Measurements from ENCODE around the gene PTPRN2.
"Not testable (repeated sequence)": the region's sequence is repeated elsewhere in the genome, so short reads cannot be mapped to it uniquely, and the experiment has no call there.

PTPRN2 gene

DNA sequence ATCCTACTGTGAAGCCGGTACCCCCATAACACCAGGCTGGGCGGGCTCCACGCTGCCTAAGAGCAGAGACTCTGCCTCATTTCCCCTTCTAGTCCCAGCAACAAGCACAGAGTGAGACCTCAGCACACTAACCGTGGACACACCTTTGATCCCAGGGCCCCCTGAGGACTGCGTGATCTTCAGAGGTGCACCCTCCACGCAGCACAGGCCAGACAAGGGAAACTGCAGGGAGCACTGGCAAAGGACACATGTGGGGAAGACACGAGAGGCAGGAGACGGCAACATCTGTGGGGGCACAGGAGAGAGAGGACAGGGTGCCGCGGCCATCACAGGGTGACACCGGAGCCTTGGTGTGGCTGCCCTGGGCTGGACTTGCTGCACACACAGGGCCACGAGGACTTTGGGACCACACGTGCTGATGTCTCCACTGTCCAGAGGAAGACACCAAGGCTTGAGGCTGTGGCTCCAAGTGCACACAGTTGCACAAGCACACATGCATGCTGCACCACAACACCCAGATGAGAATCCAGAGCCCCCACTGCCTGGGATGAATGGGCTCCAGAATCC lies 128.8 kb downstream of the PTPRN2 start:
- DNase-seq = no peak

DNA sequence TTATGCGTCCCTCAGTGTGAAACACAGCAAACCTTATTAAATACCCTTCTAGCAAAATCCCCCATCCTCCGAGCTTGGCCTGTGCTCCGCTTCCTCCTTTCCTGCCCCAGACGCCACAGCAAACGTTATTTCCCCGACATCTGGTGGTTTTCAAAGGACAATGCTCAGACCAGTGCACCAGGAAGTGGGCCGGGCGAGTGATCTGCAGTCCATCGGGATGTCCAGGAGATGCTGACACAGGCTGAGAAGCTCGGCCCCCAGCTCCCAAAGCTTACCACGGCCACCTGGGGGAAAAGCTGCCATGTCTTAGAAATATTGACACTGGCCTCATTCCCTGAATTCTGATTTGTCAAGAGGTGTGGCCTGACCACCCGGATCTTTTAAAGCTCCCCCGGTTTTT lies 129.5 kb downstream of the PTPRN2 start:
- no peak for DNase-seq

DNA sequence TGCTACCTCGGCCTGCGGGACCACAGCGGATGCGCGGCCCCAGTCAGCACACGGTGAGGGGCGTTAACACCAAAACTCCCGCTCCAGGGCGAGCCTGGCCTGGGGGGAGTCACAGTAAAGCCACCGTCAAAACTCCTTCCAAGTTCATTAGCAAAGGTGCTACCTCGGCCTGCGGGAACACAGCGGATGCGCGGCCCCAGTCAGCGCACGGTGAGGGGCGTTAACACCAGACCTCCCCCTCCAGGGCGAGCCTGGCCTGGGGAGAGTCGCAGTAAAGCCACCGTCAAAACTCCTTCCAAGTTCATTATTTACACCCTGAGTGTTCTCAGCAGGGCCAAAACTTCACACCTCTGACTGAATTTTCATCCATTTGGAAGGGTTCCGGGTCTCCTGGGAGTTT lies 130.0 kb downstream of the PTPRN2 start:
- not testable (repeated sequence) for DNase-seq

DNA sequence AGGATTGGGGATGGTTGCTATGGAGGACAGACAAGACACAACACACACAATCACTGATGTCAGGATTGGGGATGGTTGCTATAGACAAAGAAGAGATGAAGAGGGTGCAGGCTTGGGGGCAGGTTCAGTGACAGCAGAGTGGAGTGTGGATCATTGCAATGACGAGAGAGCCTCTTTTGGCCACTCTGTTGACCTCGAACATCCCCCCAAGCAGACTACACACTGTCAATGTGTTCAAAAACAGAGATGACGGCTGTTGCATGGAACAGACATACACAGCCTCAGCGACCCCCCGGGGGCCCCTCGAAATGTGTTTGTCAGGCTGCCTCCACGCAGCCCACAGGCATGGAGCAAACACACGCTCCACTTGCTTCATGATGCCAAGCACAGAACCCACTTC lies 133.0 kb downstream of the PTPRN2 start:
- DNase-seq = no peak

DNA sequence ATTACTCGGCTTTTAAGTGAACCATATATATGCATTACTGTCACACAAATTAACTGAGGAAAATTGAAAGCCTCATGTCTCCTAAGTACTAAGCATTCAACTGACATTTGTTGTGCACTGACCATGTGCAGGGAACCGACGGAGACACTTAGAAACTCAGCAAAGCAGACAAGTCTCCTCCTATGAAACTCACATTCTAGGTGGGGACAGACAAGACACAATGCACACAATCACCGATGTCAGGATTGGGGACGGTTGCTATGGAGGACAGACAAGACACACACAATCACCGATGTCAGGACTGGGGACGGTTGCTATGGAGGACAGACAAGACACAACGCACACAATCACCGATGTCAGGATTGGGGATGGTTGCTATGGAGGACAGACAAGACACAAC lies 134.0 kb downstream of the PTPRN2 start:
- no peak for DNase-seq

DNA sequence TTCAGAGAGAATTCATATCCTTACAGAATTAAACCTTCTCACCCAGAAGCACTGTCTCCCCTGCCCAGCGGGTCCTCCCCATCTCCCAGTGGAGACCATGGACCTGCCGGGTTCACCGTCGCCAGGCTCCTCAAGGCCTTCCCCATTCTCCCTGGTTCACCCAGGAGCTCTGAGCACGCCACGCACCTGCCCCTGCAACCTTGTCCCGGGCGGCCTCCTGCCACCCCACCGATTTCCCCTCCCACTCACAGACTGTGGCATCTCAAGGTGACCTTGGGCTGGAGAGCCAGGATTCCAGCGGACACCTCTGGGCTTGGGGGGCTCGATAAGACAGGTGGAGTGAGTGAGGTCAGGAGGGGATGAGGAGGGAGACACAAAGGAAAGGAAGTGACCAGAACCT lies 135.3 kb downstream of the PTPRN2 start:
- no peak for DNase-seq

DNA sequence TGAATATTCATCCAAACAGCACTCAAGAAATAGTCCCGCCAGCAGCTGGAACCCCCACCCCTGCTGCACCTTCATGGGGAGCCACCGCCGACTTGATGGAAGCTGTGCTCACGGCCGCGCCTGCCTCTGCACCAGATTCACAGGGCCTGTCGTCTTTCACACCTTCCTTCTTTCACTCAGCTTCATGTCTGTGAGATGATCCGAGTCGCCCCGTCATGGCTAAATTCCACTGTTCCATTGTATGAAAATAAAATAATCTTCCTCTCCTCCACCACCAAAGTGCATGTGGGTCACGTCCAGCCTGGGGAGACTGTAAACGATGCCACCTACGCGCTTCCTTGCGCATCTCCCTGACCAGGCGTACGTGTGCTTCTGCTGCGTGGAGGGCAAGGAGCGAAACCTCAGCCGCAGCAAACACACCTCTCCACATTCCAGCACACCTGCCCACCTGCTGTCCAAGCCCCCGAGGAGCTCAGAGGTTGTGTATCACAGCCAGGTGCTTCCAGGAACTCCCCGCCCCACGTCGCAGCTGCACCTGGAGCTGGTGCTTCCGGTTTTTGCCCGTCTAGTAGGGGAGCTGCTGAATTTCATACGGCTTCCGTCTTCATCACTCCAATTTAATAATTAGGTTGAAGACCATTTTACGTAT lies 137.0 kb downstream of the PTPRN2 start:
- no peak for DNase-seq

DNA sequence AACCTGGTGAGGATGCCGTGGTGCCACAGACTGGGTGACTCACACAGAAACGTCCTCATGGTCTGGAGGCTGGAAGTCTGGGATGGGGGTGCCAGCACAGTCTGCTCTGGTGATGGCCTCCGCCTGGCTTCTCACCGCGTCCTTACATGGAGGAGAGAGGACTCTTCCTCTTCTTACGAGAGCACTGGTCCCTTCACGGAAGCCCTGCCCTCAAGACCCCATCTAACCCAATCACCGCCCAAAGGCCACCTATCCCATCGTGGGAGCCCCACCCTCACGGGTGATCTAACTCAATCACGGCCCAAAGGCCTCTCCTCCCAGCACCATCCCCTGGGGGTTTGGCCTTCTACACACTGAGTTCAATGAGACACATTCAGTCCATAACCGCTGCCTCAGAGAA lies 137.7 kb downstream of the PTPRN2 start:
- no peak for DNase-seq

DNA sequence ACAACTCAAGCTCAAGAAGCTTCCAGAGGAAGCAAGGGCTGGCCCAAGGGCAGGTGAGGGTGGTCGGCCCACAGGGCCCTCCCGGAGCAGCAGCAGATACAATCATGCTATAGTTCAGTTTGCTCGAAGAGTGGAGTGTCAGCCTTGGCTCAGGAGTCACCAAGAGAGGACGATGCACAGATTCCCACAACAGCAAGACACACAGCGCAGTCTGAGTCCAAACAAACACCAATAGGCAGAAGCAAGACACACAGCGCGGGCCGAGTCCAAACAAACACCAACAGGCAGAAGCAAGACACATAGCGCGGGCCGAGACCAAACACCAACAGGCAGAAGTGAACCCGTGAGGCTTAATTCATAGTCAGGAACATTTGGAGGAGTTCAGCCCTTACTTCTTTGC lies 138.4 kb downstream of the PTPRN2 start:
- no peak for DNase-seq

DNA sequence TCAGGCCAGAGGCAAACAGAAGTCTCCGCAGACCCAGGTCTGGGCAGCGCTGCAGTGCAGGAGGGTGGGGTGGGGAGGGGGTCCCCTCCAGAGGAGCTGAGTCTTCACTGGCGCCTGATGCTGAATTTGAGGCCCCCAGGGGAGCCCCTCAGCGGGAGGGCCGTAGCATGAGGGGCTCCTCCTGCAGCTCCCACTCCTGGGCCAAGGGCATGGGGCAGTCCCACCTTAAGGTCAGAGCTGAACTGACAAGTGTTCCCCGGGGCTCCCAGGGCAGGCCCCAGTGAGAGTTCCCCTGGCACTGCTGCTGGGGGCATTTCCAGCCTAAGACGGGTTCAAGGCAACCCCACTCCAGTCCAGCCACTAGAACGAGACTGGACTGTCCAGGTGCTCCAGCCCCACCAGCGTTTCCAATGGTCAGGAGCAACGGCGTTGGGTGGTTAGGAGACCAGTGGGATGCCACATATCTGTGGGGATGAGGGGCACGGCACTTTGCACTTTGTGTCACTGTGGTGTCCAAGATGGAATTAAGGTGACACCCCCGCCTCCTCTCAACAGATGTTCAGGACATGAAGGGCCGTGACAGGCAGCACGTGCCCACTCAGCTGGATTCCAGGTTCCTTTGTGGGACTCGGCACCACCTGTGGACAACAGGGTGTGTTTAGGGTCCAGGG lies 139.1 kb downstream of the PTPRN2 start:
- no peak for DNase-seq

DNA sequence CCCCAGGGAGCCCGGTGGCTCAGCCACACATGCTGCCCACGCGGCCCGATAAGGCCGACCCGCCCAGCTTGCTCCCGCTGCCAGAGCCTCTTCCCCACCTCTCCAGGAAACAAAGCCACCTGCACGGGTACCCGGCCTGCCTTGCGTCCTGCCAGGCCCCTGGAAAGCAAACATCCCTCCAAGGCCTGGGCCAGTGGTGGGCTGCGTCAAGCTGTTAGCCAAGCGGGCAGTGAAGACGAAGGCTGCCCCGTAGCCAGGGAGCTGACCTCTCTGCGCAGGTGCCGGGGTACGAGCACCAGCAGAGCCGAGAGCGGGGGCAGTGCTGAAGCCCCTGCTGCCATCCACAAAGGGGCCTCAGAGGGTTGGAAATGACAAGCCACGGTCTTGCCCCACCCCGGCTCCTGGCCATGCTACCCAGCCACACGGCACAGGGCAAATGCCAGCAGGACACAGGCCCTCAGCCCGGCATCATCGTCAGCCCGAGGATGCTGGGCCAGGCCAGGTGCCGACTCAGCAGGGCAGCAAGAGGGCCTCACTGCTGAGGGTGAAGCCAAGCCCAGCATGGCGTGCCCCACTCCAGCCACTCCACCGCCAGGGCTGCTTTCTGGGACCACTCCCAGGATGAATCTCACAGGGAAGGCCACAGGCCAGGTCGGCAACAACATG lies 140.0 kb downstream of the PTPRN2 start:
- no peak for DNase-seq

DNA sequence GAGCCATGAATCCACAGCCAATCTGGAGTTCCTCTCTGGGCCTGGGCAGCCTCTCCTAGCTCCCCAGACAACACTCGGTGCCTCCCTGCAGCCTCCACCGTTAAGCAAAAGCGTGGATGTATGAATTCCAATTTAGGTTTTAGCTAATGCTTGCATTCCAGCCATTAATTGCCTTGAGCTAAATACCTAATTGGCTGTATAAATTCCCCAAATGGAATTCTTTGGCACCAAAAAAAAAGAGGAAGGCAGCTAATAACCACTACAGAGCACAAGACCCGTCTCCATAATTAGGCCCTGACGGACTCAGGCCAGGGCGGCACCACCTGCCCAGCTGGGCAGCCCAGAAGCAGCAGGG lies 140.5 kb downstream of the PTPRN2 start:
- DNase-seq = no peak

DNA sequence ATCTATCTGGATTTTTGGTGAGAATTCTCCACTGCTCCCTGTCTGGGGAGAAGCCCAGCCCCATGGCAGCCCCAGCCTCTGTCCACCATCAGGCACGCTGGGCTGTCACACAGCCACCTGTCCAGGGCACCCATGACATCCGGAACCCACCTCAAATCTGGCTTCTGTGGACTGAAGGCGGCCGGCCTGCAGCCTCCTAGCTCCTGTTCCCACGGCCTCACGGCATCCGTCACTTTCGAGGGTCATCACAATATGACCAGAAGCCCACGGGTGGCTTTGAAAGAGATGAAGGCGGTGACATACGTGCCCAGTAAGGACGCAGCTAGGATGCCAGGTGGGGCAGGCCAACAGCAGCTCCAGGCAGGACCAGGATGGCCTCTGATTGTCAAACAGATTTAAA lies 140.9 kb downstream of the PTPRN2 start:
- DNase-seq = no peak

DNA sequence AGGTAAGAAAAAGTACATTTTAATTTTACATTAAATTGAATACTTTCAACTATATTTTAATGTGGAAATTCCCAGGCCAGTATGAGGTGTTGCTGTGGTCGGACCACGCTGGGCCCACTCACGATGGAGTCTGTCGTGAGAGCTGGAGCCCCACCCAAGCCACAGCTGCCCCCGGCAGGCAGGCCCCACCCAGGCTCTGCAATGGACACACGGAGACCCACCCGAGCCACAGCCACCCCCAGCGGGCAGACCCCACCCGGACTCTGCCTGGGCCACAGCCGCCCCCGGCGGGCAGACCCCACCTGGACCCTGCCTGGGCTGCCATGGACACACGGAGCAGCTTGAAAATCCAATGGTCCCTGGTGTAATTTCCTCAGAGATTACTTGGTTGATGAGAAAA lies 141.3 kb downstream of the PTPRN2 start:
- DNase-seq = no peak

DNA sequence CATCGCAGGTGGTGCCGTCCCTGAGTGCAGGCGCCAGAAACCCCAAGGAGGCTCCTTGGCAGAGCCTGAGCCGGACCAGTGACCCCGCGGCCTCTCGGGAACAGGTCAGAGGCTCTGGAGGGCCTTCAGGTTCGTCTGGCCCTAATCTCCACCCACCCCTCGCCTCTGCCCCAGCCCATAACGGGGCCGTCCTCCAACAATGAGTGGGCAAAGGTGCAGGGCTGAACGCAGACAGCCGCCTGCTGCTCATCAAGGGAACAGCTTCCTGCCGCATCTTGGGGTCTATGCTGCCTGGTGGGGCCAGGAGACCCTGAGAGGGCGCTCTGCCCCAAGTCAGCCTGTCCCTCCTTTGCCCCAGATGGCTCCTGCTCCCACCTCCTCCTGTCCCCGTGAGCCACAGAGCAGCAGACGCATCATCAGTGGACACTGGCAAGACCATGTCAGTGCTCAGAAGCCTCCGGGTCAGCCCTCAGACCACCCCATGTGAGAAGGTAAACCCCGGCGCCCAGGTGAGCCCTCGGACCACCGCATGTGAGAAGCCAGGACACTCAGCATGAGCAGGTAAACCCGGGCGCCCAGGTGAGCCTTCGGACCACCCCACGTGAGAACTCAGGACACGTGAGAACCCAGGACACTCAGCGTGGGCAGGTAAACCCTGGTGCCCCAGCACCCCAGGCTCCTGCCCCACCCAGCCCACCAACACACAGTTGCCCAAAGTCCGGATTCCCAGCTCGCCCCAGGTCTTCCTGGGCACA lies 142.0 kb downstream of the PTPRN2 start:
- no peak for DNase-seq

DNA sequence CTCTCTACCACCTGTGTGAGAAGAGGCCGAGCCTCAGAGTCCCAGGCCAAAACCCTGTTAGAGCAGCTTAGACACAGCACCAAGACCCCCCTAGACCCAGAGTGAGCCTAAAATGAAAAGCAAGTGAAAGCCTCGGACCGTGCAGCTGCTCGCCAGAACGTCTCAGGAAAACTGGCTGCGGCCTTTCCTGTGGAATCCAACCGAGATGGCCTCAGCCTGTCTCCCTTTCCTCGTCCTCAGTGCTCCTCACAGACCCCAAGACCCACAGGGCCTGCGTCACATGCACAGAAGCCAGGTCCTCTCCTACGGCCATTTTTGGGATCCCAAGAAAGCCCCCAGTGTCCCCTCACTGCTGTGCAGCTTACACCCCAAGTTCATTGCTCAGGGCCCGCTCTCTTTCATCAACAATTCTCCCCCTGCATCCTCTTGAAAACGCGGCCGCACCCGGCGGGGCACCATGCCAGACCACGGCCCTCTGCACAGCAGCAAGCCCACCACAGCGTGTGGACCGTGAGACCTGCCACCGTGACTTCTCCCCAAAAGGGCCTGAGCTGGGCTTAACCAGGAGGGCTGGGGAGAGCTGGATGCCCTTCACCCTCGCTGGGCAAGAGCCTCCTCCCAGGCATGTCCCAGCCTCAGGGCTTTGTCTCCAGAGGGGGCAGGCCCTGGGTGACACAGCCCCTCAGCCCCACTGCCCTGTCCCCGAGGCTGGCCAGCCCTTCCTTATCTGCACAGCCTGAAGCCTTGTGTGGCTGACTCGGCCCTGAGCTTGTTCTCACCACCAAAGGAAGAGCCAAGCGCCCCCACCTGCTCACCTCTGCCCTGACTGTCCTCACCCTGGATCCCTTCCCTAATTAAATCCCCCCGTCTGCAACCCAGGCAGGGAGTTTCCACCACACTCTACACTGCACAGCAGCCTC lies 142.9 kb downstream of the PTPRN2 start:
- DNase-seq = no peak

DNA sequence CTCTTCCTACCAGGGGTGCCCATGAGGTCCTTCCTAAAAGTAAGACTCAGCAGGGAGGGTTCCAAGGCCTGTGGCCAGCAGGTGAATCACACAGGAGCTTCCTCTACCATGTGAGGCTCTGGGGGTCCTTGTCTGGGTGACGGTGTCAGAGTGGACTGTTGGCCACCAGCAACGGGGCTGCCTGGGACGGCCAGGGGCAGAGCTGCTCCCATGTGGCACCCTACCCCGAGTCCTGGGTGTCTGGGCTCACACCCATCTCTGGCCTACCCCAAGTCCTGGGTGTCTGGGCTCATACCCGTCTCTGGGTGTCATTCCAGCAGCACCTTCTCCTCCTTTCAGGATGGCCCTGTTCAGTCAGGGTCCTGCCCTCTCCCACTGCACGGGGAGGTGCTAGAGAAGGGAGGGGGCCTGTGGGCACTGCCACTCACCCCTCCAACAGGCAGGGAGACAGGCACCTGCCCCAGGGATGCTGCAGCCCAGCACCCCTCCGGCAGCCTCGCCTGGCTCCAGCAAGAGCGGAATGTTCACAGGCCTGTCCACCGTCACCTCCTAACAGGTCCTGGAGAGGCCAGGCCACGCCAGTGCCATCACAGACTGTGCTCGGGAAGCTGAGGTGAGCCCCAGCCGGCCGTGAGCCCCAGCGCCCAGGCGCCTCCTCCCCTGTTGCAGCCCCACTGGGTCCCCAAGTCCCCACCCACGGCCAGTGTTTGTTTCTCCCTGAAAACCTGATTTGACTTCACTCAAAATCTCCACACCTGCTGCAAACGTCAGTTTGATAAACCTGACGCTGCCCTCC lies 143.7 kb downstream of the PTPRN2 start:
- no peak for DNase-seq

DNA sequence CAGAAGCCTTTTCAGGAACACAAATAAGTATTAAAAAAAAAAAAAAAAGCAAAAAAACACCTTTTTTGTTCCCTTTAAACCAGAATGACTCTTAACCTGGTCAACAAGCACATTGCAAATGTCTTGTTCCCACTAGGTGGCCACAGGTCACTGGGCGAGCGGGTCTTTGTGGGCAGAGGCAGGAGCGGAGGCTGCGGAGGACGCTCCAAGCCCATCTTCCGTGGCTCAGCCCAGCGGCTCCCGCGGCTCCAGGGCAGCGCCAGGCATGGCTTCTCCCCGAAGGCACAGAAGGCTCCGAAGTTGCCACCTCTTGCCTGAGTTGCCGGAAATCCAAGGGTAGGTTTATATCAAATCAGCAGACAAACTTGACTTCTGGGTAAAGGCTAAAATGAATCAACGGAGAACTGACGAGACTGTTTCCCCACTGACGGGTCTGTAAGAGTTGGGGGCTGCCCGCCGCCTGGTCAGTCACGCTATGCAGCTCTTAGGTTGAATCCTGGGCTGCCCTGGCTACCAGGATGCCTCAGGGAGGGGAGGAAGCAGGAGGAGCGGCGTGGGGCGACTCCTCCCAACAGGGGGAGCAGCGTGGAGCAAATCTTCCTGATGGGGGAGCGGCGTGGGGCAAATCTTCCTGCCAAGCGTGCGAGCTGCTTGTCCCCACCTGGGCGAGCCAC lies 144.5 kb downstream of the PTPRN2 start:
- DNase-seq = no peak

DNA sequence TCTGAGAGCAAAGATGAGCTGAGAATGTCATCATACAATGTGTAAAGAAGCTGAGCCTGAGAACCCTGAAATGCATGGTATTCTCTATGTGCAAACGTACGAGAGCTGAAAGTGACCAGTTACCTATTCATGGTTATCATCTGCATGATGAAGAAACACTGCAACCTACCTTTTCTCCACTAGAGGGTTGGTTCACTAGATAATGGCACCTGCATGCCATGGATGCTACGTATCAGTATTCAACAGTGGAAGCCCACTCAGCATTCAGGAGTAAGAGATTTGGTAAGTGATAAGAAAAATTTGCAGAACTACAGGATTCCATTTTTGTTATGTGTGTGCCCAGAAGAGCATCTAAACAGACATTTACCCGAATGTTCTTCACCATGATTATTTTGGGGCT lies 145.4 kb downstream of the PTPRN2 start:
- DNase-seq = no peak

DNA sequence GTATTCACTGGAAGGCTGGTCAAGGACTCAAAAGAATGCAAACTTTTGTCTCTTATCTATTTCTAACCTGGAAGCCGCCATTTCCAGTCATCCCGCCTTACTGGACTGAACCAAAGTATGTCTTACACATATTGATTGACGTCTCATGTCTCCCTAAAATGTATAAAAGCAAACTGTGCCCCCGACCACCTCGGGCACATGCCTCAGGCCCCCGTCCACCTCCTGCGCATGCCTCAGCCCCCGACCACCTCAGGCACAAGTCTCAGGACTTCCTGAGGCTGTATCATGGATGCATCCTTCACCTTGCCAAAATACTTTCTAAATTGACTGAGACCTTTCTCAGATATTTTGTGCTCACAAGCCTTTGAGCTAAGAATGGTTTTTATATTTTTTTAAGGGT lies 148.6 kb downstream of the PTPRN2 start:
- DNase-seq = no peak
